GM23248 (cell line): Measurements from ENCODE around the gene IFT81. TPM values are rescaled to one million over a fixed set of nuclear protein-coding genes. Genes with fewer than 3 reads are reported as not detected.

Experiments used
- DNase-seq: peaks from one replicate; pipeline ENCODE4 v3.0.0-alpha.2; 2015
- H2AFZ ChIP-seq: fragments of 200-600 bp; sonication (generic); 2 replicates; pipeline ENCODE4 v1.6.1; 2016; ENCODE audit warnings: antibody characterized with exemption
- H3F3A ChIP-seq: fragments of 200-600 bp; sonication (generic); 2 replicates; pipeline ENCODE4 v1.6.1; 2016; ENCODE audit warnings: mild to moderate bottlenecking, antibody characterized with exemption, mixed run types; ENCODE audit not compliant: insufficient read depth
- H3K27ac ChIP-seq: fragments of 200-600 bp; sonication (generic); 2 replicates; pipeline ENCODE4 v1.5.1; 2016; ENCODE audit warnings: mild to moderate bottlenecking
- H3K27me3 ChIP-seq: fragments of 200-600 bp; sonication (generic); replicated peaks from 2 replicates; pipeline ENCODE4 v1.6.1; 2016; ENCODE audit warnings: mild to moderate bottlenecking; ENCODE audit not compliant: insufficient read depth
- H3K36me3 ChIP-seq: fragments of 200-600 bp; sonication (generic); 2 replicates; pipeline ENCODE4 v1.6.1; 2016; ENCODE audit warnings: low read depth, mild to moderate bottlenecking
- H3K4me1 ChIP-seq: fragments of 200-600 bp; sonication (generic); 2 replicates; pipeline ENCODE4 v1.6.1; 2016; ENCODE audit warnings: mild to moderate bottlenecking; ENCODE audit not compliant: insufficient read depth
- H3K4me2 ChIP-seq: fragments of 200-600 bp; sonication (generic); one replicate; pipeline ENCODE4 v1.6.1; 2016; ENCODE audit warnings: mild to moderate bottlenecking; ENCODE audit not compliant: unreplicated experiment
- H3K4me3 ChIP-seq: fragments of 200-600 bp; sonication (generic); 2 replicates; pipeline ENCODE4 v1.5.1; 2016; ENCODE audit warnings: mild to moderate bottlenecking
- H3K79me2 ChIP-seq: fragments of 200-600 bp; sonication (generic); 2 replicates; pipeline ENCODE4 v1.6.1; 2016; ENCODE audit warnings: mild to moderate bottlenecking; ENCODE audit not compliant: insufficient read depth
- H3K9ac ChIP-seq: fragments of 200-600 bp; sonication (generic); 2 replicates; pipeline ENCODE4 v1.6.1; 2016; ENCODE audit warnings: mild to moderate bottlenecking
- H3K9me2 ChIP-seq: fragments of 200-600 bp; sonication (generic); 2 replicates; pipeline ENCODE4 v1.6.1; 2016; ENCODE audit warnings: mixed run types, mild to moderate bottlenecking, moderate library complexity; ENCODE audit not compliant: insufficient read depth
- H3K9me3 ChIP-seq: fragments of 200-600 bp; sonication (generic); one replicate; pipeline ENCODE4 v1.6.1; 2017; ENCODE audit warnings: low read depth
- H4K20me1 ChIP-seq: fragments of 200-600 bp; sonication (generic); 2 replicates; pipeline ENCODE4 v1.6.0; 2016; ENCODE audit not compliant: insufficient read depth
- EZH2 ChIP-seq: fragments of 200-600 bp; sonication (generic); IDR thresholded peaks from 2 replicates; pipeline ENCODE4 v1.6.1; 2018; ENCODE audit warnings: antibody characterized with exemption, mild to moderate bottlenecking; ENCODE audit not compliant: insufficient read depth, poor library complexity, severe bottlenecking
- EZH2phosphoT487 ChIP-seq: fragments of 200-600 bp; sonication (generic); IDR thresholded peaks from 2 replicates; pipeline ENCODE4 v1.6.1; 2018; ENCODE audit warnings: antibody characterized with exemption, moderate library complexity, mild to moderate bottlenecking, low read depth; ENCODE audit not compliant: insufficient read depth
- WGBS, 2 experiments: methylation state at CpG; one replicate each; pipeline ENCODE4 v1.1.6; 2015 to 2017; ENCODE audit warnings: low lambda C conversion rate in 2 of 2, low coverage in 1 of 2; ENCODE audit errors: missing lambda C conversion rate in 2 of 2; 5-methylcytosine and 5-hydroxymethylcytosine counted together
- in situ Hi-C: fragments of 300-500 bp; cut with MboI; formaldehyde crosslinking; loops from 2 replicates; pipeline ENCODE4 v1.15.0; 2020
- polyA plus RNA-seq: library from polyadenylated mRNA; unstranded; fragments of >200 nt; fragmentation: Nextera tagmentation; extraction: Ambion mirVana; gene quantifications from 2 replicates; pipeline ENCODE4 v1.2.1, GENCODE V29; 2016
- total RNA-seq: library from RNA; depleted of rRNA; stranded (reverse); fragments of >200 nt; shearing (Covaris generic); gene quantifications from 2 replicates; pipeline ENCODE4 v1.2.3, GENCODE V29; 2014

IFT81 gene
- total and polyA plus RNA-seq, 2 experiments from 2014 or later, result 9.5 to 14.0 TPM

DNA sequence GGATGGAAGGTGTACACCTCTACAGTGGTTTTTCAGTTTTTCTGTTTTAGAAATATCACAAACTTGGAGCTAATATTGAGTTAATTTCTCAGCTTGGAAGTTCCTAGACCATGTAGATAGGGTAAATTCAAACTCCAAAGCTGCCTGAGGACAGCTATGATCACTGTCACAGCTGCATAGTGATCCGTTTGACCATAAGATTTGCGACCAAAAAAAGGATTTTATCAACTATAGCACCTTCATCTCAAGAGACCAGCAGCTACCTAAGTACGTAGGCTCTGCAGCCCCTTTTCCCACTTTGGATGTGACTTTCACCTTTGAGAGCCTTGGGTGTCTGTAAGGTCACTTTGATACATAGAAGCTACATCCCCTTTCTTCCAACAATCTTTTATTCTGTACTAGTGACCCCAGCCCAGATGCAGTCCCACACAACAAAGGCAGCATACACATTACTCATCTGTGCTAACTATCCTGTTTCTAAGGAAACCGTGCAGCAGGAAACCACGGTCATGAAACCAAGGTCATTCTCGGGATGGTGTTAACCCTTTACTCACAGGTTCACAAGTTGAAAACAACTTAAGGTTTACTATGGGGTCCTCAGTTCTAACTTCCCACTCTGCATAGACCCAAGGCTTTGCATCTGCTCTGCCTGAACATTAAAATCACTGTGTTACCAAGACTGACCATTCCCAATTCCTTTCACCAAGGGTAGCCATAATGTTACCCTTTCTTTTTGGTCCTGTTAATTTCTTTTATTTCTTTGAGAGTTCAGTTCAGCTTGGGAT lies 75.4 kb downstream of the IFT81 start:
- H3K27ac ChIP-seq, result peak overlapping the region; percentile 23
- TF ChIP-seq EZH2 (no peak), EZH2phosphoT487 (no peak)
- DNase-seq, result peak; percentile 73

DNA sequence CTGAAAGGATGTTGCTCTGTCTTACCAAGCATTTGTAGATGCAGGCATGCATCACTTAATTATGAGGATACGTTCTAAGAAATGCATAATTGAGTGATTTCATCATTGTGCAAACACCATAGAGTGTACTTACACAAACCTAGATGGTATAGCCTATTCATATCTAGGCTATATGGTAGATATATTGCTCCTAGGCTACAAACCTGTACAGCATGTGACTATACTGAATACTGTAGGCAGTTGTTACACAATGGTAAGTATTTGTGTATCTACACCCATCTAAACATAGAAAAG lies 75.9 kb downstream of the IFT81 start:
- Histone ChIP-seq H3K4me1 (peaks cover 21% of the 10 kb centered on the region), H3K4me3 (0 out of 2 replicates have a peak overlapping the region, but pooled peaks have one; percentile 18), H3K36me3 (no peaks in the 10 kb centered on the region; the same call in 1 of the 2 replicates), H3K9me2 (no peaks in the 10 kb centered on the region), H3F3A (peaks cover 7% of the 10 kb centered on the region), H2AFZ (no peak overlapping the region), H3K9ac (no peak overlapping the region), H3K9me3 (no peaks in the 10 kb centered on the region), H4K20me1 (no peaks in the 10 kb centered on the region), H3K79me2 (no peaks in the 10 kb centered on the region), H3K27ac (peak overlapping the region; percentile 23; the same call in 1 of the 2 replicates), H3K27me3 (no peaks in the 10 kb centered on the region), H3K4me2 (peak overlapping the region; percentile 38)
- TF ChIP-seq EZH2phosphoT487, result no peak
- no peak for TF ChIP-seq EZH2
- WGBS, 2 experiments, result 33 to 42% methylated on average over 1 of the region's 1 CpG
- DNase-seq, result peak; percentile 22
- in situ Hi-C loops, result no loop called here

More for the DNA sequence above, 75.4 kb downstream of the IFT81 start:
- H3K9me3 ChIP-seq, result no peaks in the 10 kb centered on the region
- in situ Hi-C loops, result no loop called here
- no peaks in the 10 kb centered on the region for H3K27me3 ChIP-seq
- H3K79me2 ChIP-seq, result no peaks in the 10 kb centered on the region
- H3F3A ChIP-seq, result peaks cover 7% of the 10 kb centered on the region
- H3K4me3 ChIP-seq, result 0 out of 2 replicates have a peak overlapping the region, but pooled peaks have one; percentile 18
- H3K9me2 ChIP-seq, result no peaks in the 10 kb centered on the region
- H2AFZ ChIP-seq, result no peak overlapping the region
- peak overlapping the region; percentile 38 for H3K4me2 ChIP-seq
- peak overlapping the region; percentile 24; the same call in 1 of the 2 replicates for H3K9ac ChIP-seq
- 32 to 34% methylated on average over 6 of the region's 6 CpGs for WGBS, 2 experiments
- H3K36me3 ChIP-seq, result no peaks in the 10 kb centered on the region; the same call in 1 of the 2 replicates
- peaks cover 21% of the 10 kb centered on the region for H3K4me1 ChIP-seq
- no peaks in the 10 kb centered on the region for H4K20me1 ChIP-seq

DNA sequence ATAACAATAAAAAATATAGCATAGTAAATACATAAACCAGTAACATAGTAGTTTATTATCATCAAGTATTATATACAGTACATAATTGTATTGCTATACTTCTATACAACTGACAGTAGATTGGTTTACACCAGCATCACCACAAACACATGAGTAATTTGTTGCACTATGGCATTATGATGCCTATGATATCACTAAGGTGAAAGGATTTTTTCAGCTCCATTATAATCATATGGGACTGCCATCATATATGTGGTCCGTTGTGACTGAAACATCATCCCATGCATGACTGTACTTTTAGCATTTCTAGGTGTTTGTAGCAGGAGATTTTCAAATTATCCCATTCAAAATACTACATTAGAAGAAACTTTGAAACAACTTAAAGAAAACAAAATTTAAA lies 77.8 kb downstream of the IFT81 start:
- no peaks in the 10 kb centered on the region for H3K9me2 ChIP-seq
- no peak overlapping the region for H3K4me3 ChIP-seq
- no peak overlapping the region for H2AFZ ChIP-seq
- peaks cover 21% of the 10 kb centered on the region for H3K4me1 ChIP-seq
- H3K79me2 ChIP-seq, result no peaks in the 10 kb centered on the region
- H3K9ac ChIP-seq, result no peak overlapping the region
- H4K20me1 ChIP-seq, result no peaks in the 10 kb centered on the region
- H3K9me3 ChIP-seq, result no peaks in the 10 kb centered on the region
- H3F3A ChIP-seq, result peaks cover 7% of the 10 kb centered on the region
- H3K4me2 ChIP-seq, result no peak overlapping the region
- in situ Hi-C loops, result no loop called here
- DNase-seq, result no peak
- TF ChIP-seq EZH2 (no peak), EZH2phosphoT487 (no peak)
- 95 to 100% methylated on average over 1 of the region's 1 CpG for WGBS, 2 experiments
- no peaks in the 10 kb centered on the region for H3K27me3 ChIP-seq
- no peak overlapping the region for H3K27ac ChIP-seq
- peaks cover 7% of the 10 kb centered on the region for H3K36me3 ChIP-seq

DNA sequence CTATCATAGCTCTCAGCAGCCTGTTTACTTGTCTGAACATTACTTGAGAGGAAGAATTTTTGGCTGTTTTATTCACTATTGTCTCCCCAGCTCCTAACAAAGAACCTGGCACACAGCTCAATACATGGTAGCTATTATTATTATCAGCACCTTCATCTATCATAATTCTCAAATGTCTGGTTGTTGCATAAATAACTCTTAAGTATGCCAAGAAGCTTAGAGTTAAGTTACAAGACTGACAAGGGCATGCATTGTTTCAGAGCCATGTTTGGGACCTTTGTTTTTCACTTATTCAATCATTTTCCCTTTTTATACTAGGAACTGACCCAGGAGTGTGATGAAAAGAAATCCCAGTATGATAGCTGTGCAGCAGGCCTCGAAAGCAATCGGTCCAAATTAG lies 79.4 kb downstream of the IFT81 start:
- DNase-seq, result no peak
- Histone ChIP-seq H3K9me3 (no peaks in the 10 kb centered on the region), H3K36me3 (peaks cover 7% of the 10 kb centered on the region), H3K4me2 (no peak overlapping the region), H3F3A (peaks cover 2% of the 10 kb centered on the region), H3K9me2 (no peaks in the 10 kb centered on the region), H3K27ac (no peak overlapping the region), H3K4me1 (peaks cover 21% of the 10 kb centered on the region), H3K27me3 (no peaks in the 10 kb centered on the region), H3K4me3 (no peak overlapping the region), H4K20me1 (no peaks in the 10 kb centered on the region), H3K79me2 (no peaks in the 10 kb centered on the region), H2AFZ (no peak overlapping the region), H3K9ac (no peak overlapping the region)
- TF ChIP-seq EZH2 (no peak), EZH2phosphoT487 (no peak)
- WGBS, 2 experiments, result 90 to 100% methylated on average over 2 of the region's 2 CpGs
- in situ Hi-C loops, result no loop called here
